Osteoblast (primary cell): Measurements from ENCODE around the gene CFAP54. TPM values are rescaled to one million over a fixed set of nuclear protein-coding genes. Genes with fewer than 3 reads are reported as not detected.
"Not testable (repeated sequence)": the region's sequence is repeated elsewhere in the genome, so short reads cannot be mapped to it uniquely, and the experiment has no call there.

ENCODE experiments used
- DNase-seq: peaks from one replicate; pipeline ENCODE4 v3.0.0; 2011; ENCODE audit warnings: low spot score, mixed read lengths; ENCODE audit not compliant: insufficient read length; ENCODE audit errors: missing footprints
- H2AFZ ChIP-seq: 2 replicates; pipeline ENCODE4 v1.6.0; 2011; ENCODE audit warnings: mild to moderate bottlenecking, low read length
- H3K27ac ChIP-seq: 2 replicates; pipeline ENCODE4 v1.5.1; 2011; ENCODE audit warnings: mild to moderate bottlenecking, low read depth, low read length, moderate library complexity
- H3K27me3 ChIP-seq: 2 replicates; pipeline ENCODE4 v1.6.0; 2012; ENCODE audit warnings: mild to moderate bottlenecking, control low read depth, inconsistent platforms, low read length, moderate library complexity; ENCODE audit not compliant: insufficient read depth
- H3K36me3 ChIP-seq: 2 replicates; pipeline ENCODE4 v1.5.1; 2011; ENCODE audit warnings: mild to moderate bottlenecking, low read length, control low read depth, moderate library complexity; ENCODE audit not compliant: insufficient read depth
- H3K4me1 ChIP-seq: 2 replicates; pipeline ENCODE4 v1.5.1; 2011; ENCODE audit warnings: mild to moderate bottlenecking, low read length, control low read depth, moderate library complexity; ENCODE audit not compliant: insufficient read depth
- H3K4me2 ChIP-seq: 2 replicates; pipeline ENCODE4 v1.6.0; 2011; ENCODE audit warnings: mild to moderate bottlenecking, low read length; ENCODE audit not compliant: insufficient read depth
- H3K4me3 ChIP-seq: fragments of 200-600 bp; sonication (generic); 3 replicates; pipeline ENCODE4 v1.5.1; 2012; ENCODE audit warnings: mild to moderate bottlenecking, low read length, inconsistent platforms; ENCODE audit not compliant: insufficient read depth
- H3K79me2 ChIP-seq: 2 replicates; pipeline ENCODE4 v1.6.0; 2012; ENCODE audit warnings: mild to moderate bottlenecking, low read length, control low read depth, inconsistent platforms; ENCODE audit not compliant: insufficient read depth
- H3K9me3 ChIP-seq: 2 replicates; pipeline ENCODE4 v1.5.1; 2011; ENCODE audit warnings: low read depth, low read length, control low read depth
- H4K20me1 ChIP-seq: 2 replicates; pipeline ENCODE4 v1.6.0; 2012; ENCODE audit warnings: mild to moderate bottlenecking, low read length, control low read depth; ENCODE audit not compliant: insufficient read depth
- CTCF ChIP-seq: IDR thresholded peaks from 2 replicates; pipeline ENCODE4 v1.5.1; 2011; ENCODE audit warnings: mild to moderate bottlenecking, low read depth, low read length, moderate library complexity; ENCODE audit errors: extremely low read depth
- total RNA-seq: library from RNA; depleted of rRNA; stranded (reverse); fragments of >200 nt; gene quantifications from 2 replicates; pipeline ENCODE4 v1.2.3, GENCODE V29; 2012

The CFAP54 gene
- total RNA-seq, 1 donor = 2.2 TPM

GRCh38 chr12:96658075-96658474 lies 168.7 kb downstream of the CFAP54 start:
- Histone ChIP-seq H3K27ac (no peak overlapping the region), H3K4me2 (no peak overlapping the region), H3K79me2 (no peaks in the 10 kb centered on the region), H3K4me3 (no peak overlapping the region), H3K4me1 (no peaks in the 10 kb centered on the region), H3K27me3 (no peaks in the 10 kb centered on the region), H3K36me3 (no peaks in the 10 kb centered on the region), H2AFZ (no peak overlapping the region), H3K9me3 (no peaks in the 10 kb centered on the region), H4K20me1 (no peaks in the 10 kb centered on the region)
- TF ChIP-seq CTCF = no peak
- no peak for DNase-seq

GRCh38 chr12:96669786-96670185 lies 180.4 kb downstream of the CFAP54 start:
- no peak overlapping the region for H3K4me3 ChIP-seq

GRCh38 chr12:96670334-96670899 lies 181.0 kb downstream of the CFAP54 start:
- H3K27ac ChIP-seq = no peak overlapping the region
- no peak overlapping the region for H3K4me3 ChIP-seq
- no peak overlapping the region for H3K4me2 ChIP-seq
- H3K36me3 ChIP-seq = no peaks in the 10 kb centered on the region
- H3K4me1 ChIP-seq = no peaks in the 10 kb centered on the region
- no peaks in the 10 kb centered on the region for H3K9me3 ChIP-seq
- DNase-seq = peak; percentile 5
- no peak for TF ChIP-seq CTCF
- no peaks in the 10 kb centered on the region for H3K27me3 ChIP-seq
- no peak overlapping the region for H2AFZ ChIP-seq
- H3K79me2 ChIP-seq = no peaks in the 10 kb centered on the region
- H4K20me1 ChIP-seq = no peaks in the 10 kb centered on the region

More at GRCh38 chr12:96669786-96670185, 180.4 kb downstream of the CFAP54 start:
- no peaks in the 10 kb centered on the region for H3K36me3 ChIP-seq
- no peak overlapping the region for H3K4me2 ChIP-seq
- no peaks in the 10 kb centered on the region for H3K79me2 ChIP-seq
- no peak for TF ChIP-seq CTCF
- H3K27me3 ChIP-seq = no peaks in the 10 kb centered on the region
- no peak for DNase-seq
- no peaks in the 10 kb centered on the region for H3K9me3 ChIP-seq
- no peaks in the 10 kb centered on the region for H4K20me1 ChIP-seq
- no peaks in the 10 kb centered on the region for H3K4me1 ChIP-seq
- no peak overlapping the region for H2AFZ ChIP-seq
- no peak overlapping the region for H3K27ac ChIP-seq

GRCh38 chr12:96675519-96675918 lies 186.1 kb downstream of the CFAP54 start:
- not testable (repeated sequence) for H3K4me2 ChIP-seq, H4K20me1 ChIP-seq, H3K4me3 ChIP-seq, H3K36me3 ChIP-seq, H2AFZ ChIP-seq, H3K27ac ChIP-seq, H3K27me3 ChIP-seq, H3K4me1 ChIP-seq, DNase-seq, H3K9me3 ChIP-seq, H3K79me2 ChIP-seq
